Measurements from ENCODE around the gene SLC25A12. TPM values are rescaled to one million over a fixed set of nuclear protein-coding genes. Genes with fewer than 3 reads are reported as not detected.

SLC25A12 gene
- total RNA-seq, 2 experiments from 2014 or later: 24.1 to 28.1 TPM

GRCh38 chr2:171841996-171842395, 52.0 kb downstream of the SLC25A12 start:
- CTCF ChIA-PET: no interaction called here
- Mint-ChIP-seq H3K27me3 (no peaks in the 10 kb centered on the region), H3K4me3 (no peak overlapping the region), H3K36me3 (ENCODE audit: low read depth) (peaks cover 35% of the 10 kb centered on the region), H3K4me1 (no peaks in the 10 kb centered on the region), H3K9me3 (no peaks in the 10 kb centered on the region), H3K27ac (no peak overlapping the region)
- POLR2A ChIA-PET: no interaction called here
- DNase-seq: no peak

- H3K36me3 Mint-ChIP-seq (ENCODE audit: low read depth): peaks cover 65% of the 10 kb centered on the region
- no peak overlapping the region for H3K4me3 Mint-ChIP-seq
- CTCF ChIA-PET: no interaction called here
- no peaks in the 10 kb centered on the region for H3K4me1 Mint-ChIP-seq
- POLR2A ChIA-PET: no interaction called here
- no peak for DNase-seq
- H3K27me3 Mint-ChIP-seq: no peaks in the 10 kb centered on the region
- H3K9me3 Mint-ChIP-seq: peaks cover 3% of the 10 kb centered on the region
- no peak overlapping the region for H3K27ac Mint-ChIP-seq
These were observed 56.3 kb downstream of the SLC25A12 start for GRCh38 chr2:171837736-171838135.

GRCh38 chr2:171836146-171836910, 57.7 kb downstream of the SLC25A12 start:
- Mint-ChIP-seq H3K9me3 (peaks cover 12% of the 10 kb centered on the region), H3K36me3 (ENCODE audit: low read depth) (peaks cover 73% of the 10 kb centered on the region), H3K27me3 (no peaks in the 10 kb centered on the region), H3K4me1 (no peaks in the 10 kb centered on the region), H3K27ac (no peak overlapping the region), H3K4me3 (no peak overlapping the region)
- ChIA-PET CTCF (no interaction called here), POLR2A (no interaction called here)
- DNase-seq: no peak

- ChIA-PET CTCF (no interaction called here), POLR2A (no interaction called here)
- Mint-ChIP-seq H3K4me1 (no peaks in the 10 kb centered on the region), H3K9me3 (peaks cover 16% of the 10 kb centered on the region), H3K27ac (no peak overlapping the region), H3K36me3 (ENCODE audit: low read depth) (peaks cover 75% of the 10 kb centered on the region), H3K27me3 (no peaks in the 10 kb centered on the region), H3K4me3 (no peak overlapping the region)
- DNase-seq: no peak
These were observed 58.7 kb downstream of the SLC25A12 start for GRCh38 chr2:171835386-171835785.

GRCh38 chr2:171834286-171834685, 59.8 kb downstream of the SLC25A12 start:
- H3K9me3 Mint-ChIP-seq: peaks cover 16% of the 10 kb centered on the region
- DNase-seq: no peak
- H3K4me3 Mint-ChIP-seq: no peak overlapping the region
- no peaks in the 10 kb centered on the region for H3K4me1 Mint-ChIP-seq
- H3K27ac Mint-ChIP-seq: no peak overlapping the region
- no peaks in the 10 kb centered on the region for H3K27me3 Mint-ChIP-seq
- POLR2A ChIA-PET: no interaction called here
- CTCF ChIA-PET: no interaction called here
- peaks cover 79% of the 10 kb centered on the region for H3K36me3 Mint-ChIP-seq (ENCODE audit: low read depth)

- ChIA-PET POLR2A (no interaction called here), CTCF (no interaction called here)
- H3K36me3 Mint-ChIP-seq (ENCODE audit: low read depth): peaks cover 86% of the 10 kb centered on the region
- no peak overlapping the region for H3K4me3 Mint-ChIP-seq
- no peaks in the 10 kb centered on the region for H3K4me1 Mint-ChIP-seq
- H3K27ac Mint-ChIP-seq: no peak overlapping the region
- peaks cover 16% of the 10 kb centered on the region for H3K9me3 Mint-ChIP-seq
- H3K27me3 Mint-ChIP-seq: no peaks in the 10 kb centered on the region
- DNase-seq: no peak
These were observed 61.6 kb downstream of the SLC25A12 start for GRCh38 chr2:171832489-171832888.

GRCh38 chr2:171830039-171830438, 64.0 kb downstream of the SLC25A12 start:
- Mint-ChIP-seq H3K9me3 (peaks cover 16% of the 10 kb centered on the region), H3K4me1 (no peaks in the 10 kb centered on the region), H3K27ac (no peak overlapping the region), H3K27me3 (no peaks in the 10 kb centered on the region), H3K36me3 (ENCODE audit: low read depth) (peaks cover 78% of the 10 kb centered on the region), H3K4me3 (no peak overlapping the region)
- CTCF ChIA-PET: no interaction called here
- POLR2A ChIA-PET: no interaction called here
- DNase-seq: no peak

- ChIA-PET POLR2A (no interaction called here), CTCF (no interaction called here)
- H3K36me3 Mint-ChIP-seq (ENCODE audit: low read depth): peaks cover 36% of the 10 kb centered on the region
- no peak for DNase-seq
- no peaks in the 10 kb centered on the region for H3K27me3 Mint-ChIP-seq
- no peaks in the 10 kb centered on the region for H3K4me1 Mint-ChIP-seq
- H3K4me3 Mint-ChIP-seq: no peak overlapping the region
- no peak overlapping the region for H3K27ac Mint-ChIP-seq
- no peaks in the 10 kb centered on the region for H3K9me3 Mint-ChIP-seq
These were observed 70.0 kb downstream of the SLC25A12 start for GRCh38 chr2:171824086-171824485.

- DNase-seq: no peak
- ChIA-PET POLR2A (no interaction called here), CTCF (no interaction called here)
- peaks cover 23% of the 10 kb centered on the region for H3K36me3 Mint-ChIP-seq (ENCODE audit: low read depth)
- no peak overlapping the region for H3K27ac Mint-ChIP-seq
- H3K4me1 Mint-ChIP-seq: no peaks in the 10 kb centered on the region
- no peaks in the 10 kb centered on the region for H3K27me3 Mint-ChIP-seq
- no peaks in the 10 kb centered on the region for H3K9me3 Mint-ChIP-seq
- H3K4me3 Mint-ChIP-seq: no peak overlapping the region
These were observed 71.3 kb downstream of the SLC25A12 start for GRCh38 chr2:171822525-171823322.

- POLR2A ChIA-PET: no interaction called here
- Mint-ChIP-seq H3K9me3 (no peaks in the 10 kb centered on the region), H3K4me1 (no peaks in the 10 kb centered on the region), H3K27ac (no peak overlapping the region), H3K4me3 (no peak overlapping the region), H3K36me3 (ENCODE audit: low read depth) (peaks cover 14% of the 10 kb centered on the region), H3K27me3 (no peaks in the 10 kb centered on the region)
- CTCF ChIA-PET: interaction anchor here (1.7 kb wide), 1 partner anchor 8 kb away, joined by 5 read pairs; no protein-coding TSS in a partner anchor
- no peak for DNase-seq
These were observed 74.6 kb downstream of the SLC25A12 start for GRCh38 chr2:171819453-171819852.

GRCh38 chr2:171814883-171815282, 79.2 kb downstream of the SLC25A12 start:
- H3K4me1 Mint-ChIP-seq: no peaks in the 10 kb centered on the region
- no peak overlapping the region for H3K4me3 Mint-ChIP-seq
- H3K27ac Mint-ChIP-seq: no peak overlapping the region
- ChIA-PET CTCF (no interaction called here), POLR2A (no interaction called here)
- H3K36me3 Mint-ChIP-seq (ENCODE audit: low read depth): peaks cover 15% of the 10 kb centered on the region
- no peak for DNase-seq
- H3K9me3 Mint-ChIP-seq: no peaks in the 10 kb centered on the region
- no peaks in the 10 kb centered on the region for H3K27me3 Mint-ChIP-seq

GRCh38 chr2:171814174-171814573, 79.9 kb downstream of the SLC25A12 start:
- no peak for DNase-seq
- Mint-ChIP-seq H3K9me3 (no peaks in the 10 kb centered on the region), H3K27ac (no peak overlapping the region), H3K27me3 (no peaks in the 10 kb centered on the region), H3K4me3 (no peak overlapping the region), H3K36me3 (ENCODE audit: low read depth) (peaks cover 17% of the 10 kb centered on the region), H3K4me1 (no peaks in the 10 kb centered on the region)
- POLR2A ChIA-PET: no interaction called here
- CTCF ChIA-PET: no interaction called here

- H3K27me3 Mint-ChIP-seq: no peaks in the 10 kb centered on the region
These were observed 80.3 kb downstream of the SLC25A12 start for GRCh38 chr2:171813729-171814128.

GRCh38 chr2:171813126-171813525, 80.9 kb downstream of the SLC25A12 start:
- CTCF ChIA-PET: interaction anchor here (1.3 to 1.7 kb wide), 2 partner anchors 293 to 314 kb away, joined by 5 read pairs; no protein-coding TSS in a partner anchor
- POLR2A ChIA-PET: no interaction called here
- no peaks in the 10 kb centered on the region for H3K9me3 Mint-ChIP-seq
- H3K4me1 Mint-ChIP-seq: no peaks in the 10 kb centered on the region
- peaks cover 22% of the 10 kb centered on the region for H3K36me3 Mint-ChIP-seq (ENCODE audit: low read depth)
- H3K27me3 Mint-ChIP-seq: no peaks in the 10 kb centered on the region
- no peak for DNase-seq
- H3K27ac Mint-ChIP-seq: no peak overlapping the region
- no peak overlapping the region for H3K4me3 Mint-ChIP-seq

More at GRCh38 chr2:171813729-171814128, 80.3 kb downstream of the SLC25A12 start:
- H3K36me3 Mint-ChIP-seq (ENCODE audit: low read depth): peaks cover 22% of the 10 kb centered on the region
- DNase-seq: no peak
- H3K4me1 Mint-ChIP-seq: no peaks in the 10 kb centered on the region
- ChIA-PET POLR2A (no interaction called here), CTCF (interaction anchor here (1.7 kb wide), 1 partner anchor 314 kb away, joined by 5 read pairs; no protein-coding TSS in a partner anchor)
- no peaks in the 10 kb centered on the region for H3K9me3 Mint-ChIP-seq
- H3K4me3 Mint-ChIP-seq: no peak overlapping the region
- no peak overlapping the region for H3K27ac Mint-ChIP-seq

Data from activated CD4-positive, alpha-beta memory T cell treated with anti-CD3 and anti-CD28 coated beads, Interleukin-2, amount 10 ng/mL, durations not matched to agents 7 days and 5 days (primary cell).